ENCODE measurements around the gene CALCA.

The CALCA gene

DNA sequence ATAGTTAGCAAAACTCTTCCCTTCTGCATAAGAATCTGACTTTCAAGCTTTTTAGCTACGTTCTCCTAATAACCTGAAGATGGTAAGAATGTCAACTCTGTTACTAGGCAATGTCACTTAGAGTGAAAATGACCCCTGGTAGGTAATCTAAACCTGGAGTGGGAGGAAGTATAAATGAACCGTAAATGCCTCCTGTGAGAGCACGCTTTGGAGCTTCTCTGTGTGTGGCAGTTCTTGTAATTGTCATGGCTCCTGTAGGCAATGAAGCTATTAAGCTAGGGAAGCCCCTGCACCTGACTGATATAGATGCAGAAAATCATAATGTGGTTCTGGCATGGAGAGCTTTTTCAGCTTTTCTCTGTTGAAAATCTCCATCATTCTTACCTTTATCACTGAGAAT is 29.4 kb downstream of the CALCA start:
- no peak for DNase-seq

DNA sequence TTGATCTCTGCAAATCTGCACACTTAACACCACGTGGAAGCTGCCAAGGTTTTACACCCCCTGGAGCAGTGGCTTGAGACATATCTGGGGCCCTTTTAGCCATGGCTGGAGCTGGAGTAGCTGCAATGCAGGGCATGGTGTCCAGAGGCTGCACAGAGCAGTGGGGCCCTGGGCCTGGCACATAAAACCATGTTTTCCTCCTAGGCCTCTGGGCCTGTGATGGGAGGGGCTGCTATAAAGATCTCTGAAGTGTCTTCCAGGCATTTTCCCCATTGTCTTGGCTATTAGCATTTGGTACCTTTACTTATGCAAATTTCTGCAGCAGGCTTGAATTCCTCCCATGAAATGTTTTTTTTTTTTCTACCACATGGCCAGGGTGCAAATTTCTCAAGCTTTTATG is 33.2 kb downstream of the CALCA start:
- no peak for DNase-seq

DNA sequence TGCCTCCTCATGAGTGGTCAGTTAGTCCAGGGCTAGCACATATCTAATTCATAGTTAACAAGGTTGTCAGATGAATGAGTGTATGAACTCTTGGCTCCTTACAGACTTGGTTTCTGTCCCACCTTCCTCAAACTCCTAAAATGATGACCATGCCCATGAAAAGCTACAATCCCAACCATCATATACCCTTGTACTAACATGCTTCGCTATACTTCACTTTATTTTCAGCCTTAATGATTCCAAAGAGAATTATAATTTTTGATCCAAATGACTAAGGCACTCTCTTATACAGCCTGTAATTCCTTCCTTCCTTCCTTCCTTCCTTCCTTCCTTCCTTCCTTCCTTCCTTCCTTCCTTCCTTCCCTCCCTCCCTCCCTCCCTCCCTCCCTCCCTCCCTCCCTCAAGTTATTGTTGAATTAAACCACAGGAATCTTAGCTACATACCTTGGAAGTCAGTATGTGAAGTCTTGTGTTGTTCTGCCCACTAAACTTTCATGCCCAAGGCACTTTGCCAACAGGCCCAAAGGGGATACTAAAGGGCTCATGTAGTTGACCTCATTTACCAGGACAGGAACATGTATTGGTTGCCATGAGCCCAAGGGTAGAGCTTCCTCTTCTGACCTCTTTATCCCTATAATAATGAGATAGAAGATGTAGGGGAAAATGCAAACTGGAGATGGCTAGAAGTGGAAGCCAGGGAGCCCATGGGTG is 37.4 kb downstream of the CALCA start:
- DNase-seq, result no peak

DNA sequence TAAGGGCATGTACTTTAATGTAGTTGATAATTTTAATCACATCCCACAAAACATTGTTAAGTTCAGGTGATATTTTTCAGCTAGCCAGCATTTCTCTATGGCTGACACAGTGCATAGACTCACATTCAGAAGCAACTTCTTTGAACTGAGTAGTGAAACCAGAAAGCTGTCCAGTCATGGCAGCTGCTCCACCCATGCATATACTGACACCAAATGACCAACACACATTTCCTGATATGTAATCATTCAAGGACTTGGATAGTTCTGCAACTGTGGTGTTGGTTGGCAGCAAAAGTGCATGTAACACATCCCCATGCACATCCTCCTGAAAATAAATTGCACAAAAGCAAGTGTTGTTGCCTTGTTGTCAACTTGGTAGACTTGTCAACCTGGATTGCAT is 39.7 kb downstream of the CALCA start:
- DNase-seq, result no peak

DNA sequence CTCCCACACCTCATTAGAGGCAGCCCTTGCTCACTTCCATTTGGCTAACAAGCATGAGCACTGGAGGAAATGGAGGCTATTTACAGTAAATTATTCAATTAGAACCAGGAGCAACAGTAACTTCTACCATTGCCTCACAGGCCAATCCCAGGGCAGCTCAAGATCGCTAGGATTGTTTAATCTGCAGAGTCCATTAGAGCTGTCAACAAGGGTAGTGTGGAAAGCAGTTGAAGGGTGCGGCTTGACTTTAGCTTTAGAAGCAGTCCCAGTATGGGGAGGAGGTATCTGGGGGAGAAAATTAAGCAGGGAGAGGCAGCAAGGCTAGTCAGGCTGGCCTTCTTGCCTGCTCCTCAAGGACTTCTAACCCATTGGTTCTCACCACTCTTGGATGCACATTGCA is 41.8 kb downstream of the CALCA start:
- no peak for DNase-seq

DNA sequence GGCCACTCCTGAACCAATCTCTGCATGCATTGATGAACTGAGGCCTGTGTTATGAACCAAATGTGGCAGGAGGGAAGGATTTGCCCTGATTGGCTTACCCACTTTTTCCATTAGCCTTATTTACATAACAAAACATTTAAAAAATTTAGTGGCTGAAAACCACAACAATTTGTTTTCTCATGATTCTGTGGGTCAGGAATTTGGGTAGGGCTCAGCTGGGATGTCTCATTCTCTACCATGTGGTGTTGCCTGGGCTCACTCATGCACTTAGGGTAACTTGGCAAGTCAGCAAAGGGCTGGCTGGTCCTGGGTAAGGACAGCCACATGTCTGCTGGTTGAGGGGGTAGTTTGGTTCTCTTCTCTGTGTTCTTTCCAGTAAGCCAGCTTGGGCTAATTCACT is 45.0 kb downstream of the CALCA start:
- DNase-seq, result no peak

DNA sequence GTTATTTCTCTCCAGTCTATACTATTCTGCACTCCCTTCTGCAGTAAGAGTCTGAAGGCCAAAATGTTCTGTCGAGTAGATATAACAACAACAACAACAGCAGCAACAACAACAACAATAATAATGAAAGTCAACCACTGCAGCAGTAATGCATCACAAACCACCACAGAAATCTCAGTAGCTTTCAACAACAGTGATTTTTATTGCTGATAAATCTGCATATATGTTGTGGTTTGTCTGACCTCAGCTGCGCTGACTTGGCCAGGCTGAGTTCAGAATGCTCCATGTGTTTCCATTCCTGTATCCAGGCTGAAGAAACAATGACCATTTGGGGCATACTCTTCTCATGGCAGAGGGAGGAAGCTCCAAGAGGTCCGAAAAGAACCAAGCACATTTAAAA is 47.8 kb downstream of the CALCA start:
- no peak for DNase-seq
